Raji (cell line): Measurements from ENCODE around the gene KDM5C.

Experiments
- POLR2A ChIP-seq: IDR thresholded peaks from 2 replicates; pipeline ENCODE4 v1.6.1; 2011; ENCODE audit warnings: low read depth, low read length, control low read depth; ENCODE audit not compliant: insufficient read depth

KDM5C gene

GRCh38 chrX:53256446-53257041 lies 31.5 kb upstream of the KDM5C start:
- no peak for TF ChIP-seq POLR2A

GRCh38 chrX:53255738-53256191 lies 30.8 kb upstream of the KDM5C start:
- TF ChIP-seq POLR2A, result no peak

GRCh38 chrX:53254570-53255461 lies 29.8 kb upstream of the KDM5C start:
- TF ChIP-seq POLR2A, result no peak

- no peak for TF ChIP-seq POLR2A
Measured at GRCh38 chrX:53253293-53254020, 28.4 kb upstream of the KDM5C start.

- TF ChIP-seq POLR2A, result no peak
Measured at GRCh38 chrX:53251307-53251706, 26.3 kb upstream of the KDM5C start.

GRCh38 chrX:53250556-53250955 lies 25.5 kb upstream of the KDM5C start:
- TF ChIP-seq POLR2A, result no peak

GRCh38 chrX:53249408-53250042 lies 24.5 kb upstream of the KDM5C start:
- TF ChIP-seq POLR2A, result no peak

- no peak for TF ChIP-seq POLR2A
Measured at GRCh38 chrX:53247928-53248327, 22.9 kb upstream of the KDM5C start.

GRCh38 chrX:53246231-53246630 lies 21.2 kb upstream of the KDM5C start:
- TF ChIP-seq POLR2A, result no peak

GRCh38 chrX:53244610-53245009 lies 19.6 kb upstream of the KDM5C start:
- TF ChIP-seq POLR2A, result no peak

GRCh38 chrX:53242310-53242709 lies 17.3 kb upstream of the KDM5C start:
- no peak for TF ChIP-seq POLR2A

- TF ChIP-seq POLR2A, result no peak
Measured at GRCh38 chrX:53241558-53241957, 16.6 kb upstream of the KDM5C start.

GRCh38 chrX:53239474-53239873 lies 14.5 kb upstream of the KDM5C start:
- TF ChIP-seq POLR2A, result no peak

GRCh38 chrX:53237056-53237455 lies 12.0 kb upstream of the KDM5C start:
- no peak for TF ChIP-seq POLR2A

- no peak for TF ChIP-seq POLR2A
Measured at GRCh38 chrX:53236025-53236679, 11.1 kb upstream of the KDM5C start.
